ENCODE results near the gene FAM50B.
A peak's percentile ranks its signal among the peaks of the same experiment; 100 is the strongest.

The FAM50B gene

DNA sequence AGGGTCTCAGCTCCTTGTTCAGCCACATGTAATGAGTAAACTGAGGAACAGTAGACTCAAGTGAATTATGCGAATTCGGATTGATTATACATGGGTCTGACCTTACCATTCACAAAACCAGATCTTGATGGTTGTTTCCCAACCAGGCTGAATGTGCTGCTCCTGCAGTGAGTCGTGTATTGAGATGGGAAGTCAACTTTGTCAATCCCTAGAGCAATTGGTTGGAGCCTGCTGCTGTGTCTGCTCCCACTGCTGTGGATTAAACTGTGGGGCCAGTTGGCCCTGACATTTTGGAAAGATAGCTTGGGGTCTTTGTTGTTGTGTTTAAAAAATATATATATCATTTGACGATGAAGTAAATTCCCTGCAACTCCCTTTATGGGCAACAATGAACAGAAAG lies 23.9 kb downstream of the FAM50B start:
- DNase-seq, result no peak

DNA sequence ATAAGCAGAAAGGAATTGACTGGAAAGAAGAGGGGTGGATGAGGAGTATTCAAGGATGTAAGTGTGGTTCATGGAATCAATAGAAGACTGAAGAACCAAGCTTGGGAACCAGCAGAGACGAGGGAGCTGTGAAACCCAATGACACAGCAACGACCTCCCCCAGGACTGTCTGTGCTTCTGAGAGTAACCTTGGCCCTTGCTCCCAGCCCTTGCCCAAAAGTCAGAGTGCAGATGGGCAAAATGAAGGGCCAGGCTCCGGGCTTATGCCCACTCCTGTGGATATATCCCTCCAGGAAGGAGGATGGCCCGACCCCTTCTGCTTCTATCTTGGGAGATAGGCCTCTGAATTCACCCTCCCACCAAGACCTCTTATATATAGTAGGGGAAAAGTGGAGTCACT lies 24.9 kb downstream of the FAM50B start:
- no peak for DNase-seq

DNA sequence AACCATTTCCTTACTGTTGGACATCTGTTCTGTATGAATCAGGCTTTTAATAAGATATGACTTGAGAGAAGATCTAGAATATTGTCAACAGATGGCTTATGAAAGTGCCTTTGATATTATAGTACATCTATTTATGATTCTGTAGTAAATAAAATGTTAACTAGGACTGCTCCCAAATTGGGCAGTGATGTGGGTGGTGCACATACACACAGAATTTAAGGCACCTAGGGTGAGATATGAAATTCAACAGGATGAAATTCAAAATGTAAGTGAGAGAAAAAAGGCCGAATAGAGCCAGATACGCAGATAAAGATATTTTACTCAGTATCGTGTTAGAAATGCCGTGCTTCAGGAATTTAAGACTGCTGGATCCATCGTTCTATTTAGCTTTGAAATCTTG lies 26.3 kb downstream of the FAM50B start:
- no peak for DNase-seq

DNA sequence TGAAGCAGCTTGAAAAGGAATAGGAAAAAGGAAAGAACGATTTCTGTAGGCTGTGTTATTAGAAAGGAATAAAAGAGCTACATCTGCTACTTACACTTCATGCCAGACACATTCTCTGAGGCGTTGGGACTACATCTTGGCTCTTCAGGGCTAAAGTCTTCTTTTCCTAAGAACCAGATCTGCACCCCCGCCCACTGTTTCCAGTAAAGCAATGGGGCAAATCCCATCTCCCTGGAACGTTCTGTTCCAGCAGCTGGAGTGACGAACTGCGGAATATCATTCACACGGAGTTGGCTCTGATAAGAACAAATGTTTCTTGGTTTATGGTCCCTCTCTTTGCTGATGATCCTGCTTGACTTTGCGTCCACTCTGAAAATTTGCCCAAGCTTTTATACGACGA lies 26.9 kb downstream of the FAM50B start:
- DNase-seq, result no peak

DNA sequence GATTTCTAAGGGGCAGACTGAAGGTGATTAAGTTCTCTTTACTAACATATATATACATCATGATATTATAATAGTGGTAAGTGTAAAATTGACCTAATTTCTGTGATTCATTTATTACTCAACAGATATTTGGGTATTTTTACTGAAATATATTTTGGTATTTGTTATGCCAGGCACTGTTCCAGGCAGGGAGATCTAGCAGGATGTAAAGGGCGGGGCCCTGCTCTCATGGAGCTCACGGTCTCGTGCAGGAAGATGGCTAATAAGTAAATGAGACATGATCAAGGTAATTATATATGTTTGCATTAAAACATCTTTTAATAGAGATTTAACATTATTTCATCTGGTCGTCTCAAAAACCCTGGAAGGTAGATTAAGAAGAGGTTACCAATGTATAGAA lies 27.7 kb downstream of the FAM50B start:
- DNase-seq, result no peak

DNA sequence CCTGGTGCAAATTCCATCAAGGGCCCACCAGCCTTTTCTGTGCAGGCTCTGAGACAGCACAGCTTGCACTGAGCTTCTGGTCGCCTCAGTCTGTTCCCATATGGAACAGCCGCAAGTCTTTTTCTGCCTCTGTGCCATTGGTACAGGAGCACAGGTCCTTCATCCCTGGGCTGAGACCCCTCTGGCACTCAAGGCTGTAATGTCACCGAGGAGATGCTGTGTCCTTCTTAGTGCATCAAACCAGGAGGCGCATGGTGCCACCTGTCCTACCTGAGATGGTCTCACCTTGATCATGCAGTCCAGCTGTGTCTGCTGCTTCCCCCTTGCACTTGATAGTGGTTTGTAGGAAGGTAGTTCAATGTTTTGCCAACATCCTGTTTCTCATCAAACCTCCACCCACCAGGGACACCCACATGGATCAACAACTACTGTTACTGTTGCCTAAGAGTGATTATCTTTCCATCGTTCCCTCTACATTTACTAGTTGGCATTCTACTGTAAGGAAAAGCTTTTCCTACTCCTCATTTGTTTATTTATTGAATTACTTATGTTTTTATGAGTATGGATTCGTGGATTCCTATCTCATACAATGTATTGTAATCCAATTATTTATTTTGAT lies 29.0 kb downstream of the FAM50B start:
- no peak for DNase-seq

DNA sequence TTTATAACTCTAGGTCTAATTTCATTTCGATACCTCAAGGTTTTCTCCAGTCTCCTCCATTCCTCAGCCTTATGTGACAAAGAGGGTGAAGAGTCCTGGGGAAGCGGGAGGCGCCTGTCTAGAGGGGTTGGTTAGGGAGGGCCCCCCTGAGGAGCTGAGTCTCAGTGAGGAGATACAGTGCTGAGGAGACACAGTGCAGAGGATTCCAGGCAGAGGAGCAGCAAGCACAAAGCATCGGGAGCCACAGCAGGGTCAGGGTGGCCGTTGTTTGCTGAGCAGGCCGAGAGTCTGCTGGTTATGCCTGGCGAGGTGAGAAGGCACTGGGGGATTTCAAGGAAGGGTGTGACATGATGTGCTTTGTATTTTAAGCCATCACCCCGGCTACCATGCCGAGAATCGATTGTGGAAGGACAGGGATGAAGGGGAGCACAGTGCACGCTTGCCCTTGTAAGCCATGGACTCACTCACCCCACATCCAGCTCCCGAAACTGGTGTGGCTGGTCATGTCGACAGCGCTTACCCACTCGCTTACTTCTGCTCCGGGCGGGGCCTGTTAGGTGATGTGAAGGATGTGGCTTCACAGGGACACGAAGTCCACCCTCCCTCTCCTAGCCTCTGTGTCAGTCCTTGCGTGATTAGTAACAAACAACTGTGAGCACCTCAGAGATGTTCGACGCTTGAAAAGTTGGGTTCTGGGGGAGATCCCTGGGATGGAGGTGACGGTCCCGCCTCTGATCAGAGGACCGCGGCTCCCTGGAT lies 30.2 kb downstream of the FAM50B start:
- DNase-seq, result no peak

DNA sequence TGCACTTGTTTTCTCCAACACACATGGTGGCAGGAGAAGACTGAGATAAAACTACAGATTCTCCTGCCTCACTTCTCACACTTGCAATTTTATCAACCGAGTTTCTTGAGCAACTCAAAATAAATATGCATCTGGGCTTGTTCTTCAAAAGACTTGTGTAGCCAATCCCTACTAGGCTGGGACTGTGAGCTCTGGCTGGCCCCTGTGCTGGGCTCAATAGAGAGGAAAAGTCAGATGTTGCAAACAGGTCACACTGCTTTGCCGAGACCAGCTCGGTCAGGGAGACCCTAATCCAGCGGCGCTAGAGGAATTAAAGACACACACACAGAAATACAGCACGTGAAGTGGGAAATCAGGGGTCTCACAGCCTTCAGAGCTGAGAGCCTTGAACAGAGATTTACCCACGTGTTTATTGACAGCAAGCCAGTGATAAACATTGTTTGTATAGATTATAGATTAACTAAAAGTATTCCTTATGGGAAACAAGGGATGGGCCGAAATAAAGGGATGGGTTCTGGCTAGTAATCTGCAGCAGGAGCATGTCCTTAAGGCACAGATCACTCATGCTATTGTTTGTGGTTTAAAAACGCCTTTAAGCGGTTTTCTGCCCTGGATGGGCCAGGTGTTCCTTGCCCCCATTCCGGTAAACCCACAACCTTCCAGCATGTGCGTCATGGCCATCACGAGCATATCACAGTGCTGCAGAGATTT lies 32.7 kb downstream of the FAM50B start:
- DNase-seq, result no peak

DNA sequence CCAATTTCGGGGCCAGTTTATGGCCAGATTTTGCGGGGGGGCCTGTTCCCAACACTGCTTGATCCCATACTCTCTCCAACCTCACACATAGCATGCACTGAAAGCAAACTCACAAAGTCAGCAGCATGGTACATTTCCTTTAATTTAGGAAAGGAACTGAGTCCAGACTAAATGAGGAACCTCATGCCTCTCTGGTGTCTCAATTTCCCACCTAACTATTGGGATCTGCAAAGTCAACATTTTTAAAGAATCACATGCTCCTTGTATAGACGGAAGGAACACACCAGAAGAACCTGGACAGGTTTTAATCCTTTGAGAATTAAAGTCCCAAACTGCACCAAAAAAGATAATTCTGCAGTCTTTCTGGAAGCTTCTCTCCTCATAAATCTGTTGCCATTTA lies 33.3 kb downstream of the FAM50B start:
- no peak for DNase-seq

DNA sequence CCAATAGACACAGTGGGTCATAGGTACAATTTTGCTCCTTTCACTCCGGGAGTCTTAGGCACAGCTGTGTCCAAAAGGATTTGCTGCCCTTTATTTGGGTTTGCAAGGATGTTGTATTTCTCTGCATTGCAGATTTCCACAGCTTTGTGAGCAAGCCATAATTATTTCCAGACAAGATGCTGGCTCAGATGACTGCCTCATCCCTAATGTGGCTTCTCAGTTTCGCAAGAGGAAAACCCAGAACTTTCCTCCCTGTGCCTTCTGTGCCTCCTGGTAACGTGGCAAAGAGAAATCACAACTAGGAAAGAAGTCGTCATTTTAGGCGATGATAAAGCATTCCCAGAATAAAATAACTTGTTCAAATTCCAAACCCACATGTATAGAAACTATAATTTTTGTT lies 33.7 kb downstream of the FAM50B start:
- DNase-seq, result peak; percentile 72

DNA sequence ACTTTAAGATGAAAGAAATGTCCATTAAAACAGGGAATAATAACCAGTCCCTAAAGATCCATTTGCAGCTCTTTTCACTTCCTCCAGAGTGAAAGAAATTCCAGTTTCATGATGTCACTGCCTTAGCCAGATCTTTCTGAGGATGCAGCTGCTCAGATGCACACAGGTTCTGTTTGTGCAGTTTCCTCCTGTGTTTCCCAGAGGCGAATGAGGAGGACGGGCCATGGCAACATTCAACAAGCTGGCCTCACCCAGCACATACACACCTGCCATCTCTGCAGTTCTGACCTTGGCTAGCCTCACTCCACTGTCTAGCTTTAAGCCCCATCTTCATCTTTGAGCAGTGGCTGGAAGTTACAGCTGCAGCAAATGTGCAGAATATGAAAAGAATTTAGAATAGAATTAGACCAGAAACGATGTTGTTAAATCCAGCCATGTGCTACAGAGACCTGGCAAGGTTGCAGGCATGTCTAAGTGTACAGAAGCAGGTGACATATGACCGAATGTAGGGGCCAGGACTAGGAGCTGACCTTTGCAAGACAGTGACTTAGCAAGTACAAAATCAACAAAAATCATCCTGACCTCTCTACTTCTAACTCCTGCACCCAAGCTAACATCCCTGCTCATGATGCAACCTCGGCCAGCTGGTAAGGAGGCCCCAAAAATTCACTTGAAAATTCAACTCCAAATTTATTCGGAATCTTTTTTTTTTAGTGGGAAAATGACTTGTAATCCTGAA lies 35.0 kb downstream of the FAM50B start:
- peak; percentile 80 for DNase-seq

DNA sequence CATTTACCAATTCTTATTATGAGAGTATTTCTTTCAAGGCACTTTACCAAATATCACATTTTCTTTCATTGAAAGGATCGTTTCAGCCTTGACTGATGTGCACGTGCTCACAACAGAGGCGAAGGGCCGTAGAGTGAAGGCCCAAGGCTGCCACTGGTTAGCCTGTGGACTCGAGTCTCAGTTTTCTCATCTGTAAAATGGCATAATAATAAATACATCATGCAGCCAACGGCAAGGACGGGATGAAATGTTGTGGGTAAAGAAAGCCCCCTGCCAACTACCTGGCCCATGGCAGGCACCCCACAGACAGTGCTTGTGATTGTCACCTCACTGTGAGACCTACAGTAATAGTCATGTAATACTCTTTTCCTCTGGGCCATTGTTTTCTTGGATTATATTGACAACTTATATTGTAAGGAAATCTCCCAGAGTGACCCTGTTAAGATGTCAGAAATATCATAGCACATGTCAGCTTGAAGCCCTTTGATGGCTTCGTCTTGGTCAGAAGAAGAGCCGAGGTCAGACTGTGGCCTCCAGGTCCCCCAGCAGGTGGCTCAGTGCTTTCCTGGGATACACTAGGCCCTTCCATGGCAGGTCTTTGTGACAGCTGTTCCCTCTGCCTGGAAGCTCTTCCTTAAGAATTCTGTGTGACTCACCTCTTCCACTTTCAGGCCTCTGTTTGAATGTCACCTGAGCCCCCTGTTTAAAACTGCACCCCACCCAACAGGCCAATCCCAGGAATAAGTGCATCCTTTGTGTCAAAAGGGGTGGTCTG lies 36.3 kb downstream of the FAM50B start:
- no peak for DNase-seq

DNA sequence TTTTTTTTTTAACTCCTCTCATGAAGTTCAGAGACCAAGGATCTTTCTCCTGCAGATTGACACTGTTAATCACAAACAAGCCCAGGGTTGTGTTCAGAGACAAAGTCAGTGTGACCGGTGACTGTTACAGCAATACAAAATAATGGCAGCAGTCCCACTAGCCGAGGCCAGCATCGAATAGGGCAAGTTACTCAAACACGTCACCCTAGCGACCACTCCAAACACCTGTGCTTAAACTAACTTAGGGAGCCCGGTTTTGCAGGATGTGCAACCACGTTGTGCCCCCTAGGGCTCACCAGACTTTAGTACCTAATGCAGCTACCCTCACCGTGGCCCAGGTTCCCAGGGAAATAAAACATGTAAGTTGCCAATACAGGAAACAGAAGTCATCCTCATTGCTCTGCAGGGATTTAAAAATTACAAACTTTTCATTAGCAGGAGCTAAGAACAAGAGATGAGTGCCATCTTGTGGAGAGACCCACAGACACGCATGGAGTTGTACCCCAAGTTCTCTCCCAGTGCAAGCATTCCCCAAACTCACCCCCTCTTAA lies 38.1 kb downstream of the FAM50B start:
- no peak for DNase-seq

DNA sequence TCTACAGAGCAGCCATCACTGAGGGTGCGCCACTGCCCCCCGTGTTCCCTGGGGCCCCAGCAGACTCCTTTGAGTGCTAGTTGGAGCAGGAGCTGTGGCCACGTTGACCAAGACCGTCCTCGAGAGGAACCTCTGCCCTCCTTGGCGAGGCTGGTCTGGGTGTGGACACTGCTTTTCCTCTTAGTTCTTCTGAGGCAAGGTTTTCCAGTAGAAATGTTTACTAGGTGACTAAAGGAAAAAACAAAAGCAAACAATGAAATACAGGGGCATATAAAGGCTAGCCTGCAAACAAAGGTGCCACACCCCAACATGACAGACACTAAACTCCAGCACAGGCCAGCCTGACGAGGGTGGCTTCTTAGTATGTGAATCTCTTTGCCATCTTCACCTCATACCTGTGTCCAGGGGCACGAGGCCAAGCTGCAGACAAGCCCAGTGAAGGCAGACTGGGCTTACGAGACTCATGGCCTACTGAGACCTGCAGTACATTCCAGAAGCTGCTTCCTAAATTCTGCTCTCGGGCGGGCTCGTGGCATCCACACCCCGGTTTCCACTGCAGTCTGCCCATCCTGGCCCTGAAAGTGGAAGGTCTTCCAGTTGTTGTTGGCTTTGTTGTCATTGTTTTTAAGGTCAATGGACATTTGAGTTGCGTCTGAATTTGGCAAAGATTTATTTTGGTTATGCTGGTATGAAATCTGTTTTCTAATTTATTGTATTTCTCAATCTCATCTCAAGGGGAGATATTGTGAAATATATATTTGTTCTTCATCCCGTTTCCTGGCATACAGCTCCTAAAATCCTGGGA lies 39.2 kb downstream of the FAM50B start:
- DNase-seq, result no peak

DNA sequence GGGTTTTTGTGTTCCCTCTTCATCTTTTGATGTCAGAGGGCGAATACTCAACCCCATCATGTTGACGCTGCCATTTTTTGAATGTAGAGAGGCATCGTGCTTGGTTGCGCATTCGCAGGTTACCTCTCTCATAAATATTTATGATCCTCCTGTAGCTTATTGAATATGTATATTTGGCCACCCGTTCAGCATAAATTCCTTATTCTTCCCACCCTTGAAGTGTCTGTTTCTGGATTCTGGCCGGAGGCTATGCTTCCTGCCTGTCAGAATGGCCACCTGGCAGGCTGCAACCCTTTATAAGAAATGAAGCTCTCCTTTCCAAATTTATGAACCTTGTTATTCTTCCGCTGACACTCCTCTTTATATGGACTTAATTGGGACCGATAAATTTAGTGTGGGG lies 40.9 kb downstream of the FAM50B start:
- DNase-seq, result no peak

DNA sequence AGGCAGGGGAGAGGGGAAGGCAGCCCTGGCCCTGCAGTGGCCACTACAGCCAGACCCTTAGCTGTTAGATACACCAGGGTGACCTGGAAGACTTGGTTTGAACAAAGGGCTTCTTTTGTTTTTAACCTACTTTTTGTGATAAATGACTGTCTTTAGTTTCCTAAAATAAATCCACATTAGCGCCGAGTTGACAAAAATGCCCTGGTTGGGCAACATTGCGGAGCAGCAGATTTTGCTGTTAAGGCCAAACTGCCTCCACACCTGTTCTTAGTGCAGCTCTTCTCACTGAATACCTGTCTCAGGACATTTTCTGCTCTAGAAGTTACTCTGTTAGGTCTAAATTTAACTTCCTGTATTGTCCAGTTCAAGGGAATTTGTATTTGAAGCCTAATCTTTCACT lies 42.7 kb downstream of the FAM50B start:
- no peak for DNase-seq

DNA sequence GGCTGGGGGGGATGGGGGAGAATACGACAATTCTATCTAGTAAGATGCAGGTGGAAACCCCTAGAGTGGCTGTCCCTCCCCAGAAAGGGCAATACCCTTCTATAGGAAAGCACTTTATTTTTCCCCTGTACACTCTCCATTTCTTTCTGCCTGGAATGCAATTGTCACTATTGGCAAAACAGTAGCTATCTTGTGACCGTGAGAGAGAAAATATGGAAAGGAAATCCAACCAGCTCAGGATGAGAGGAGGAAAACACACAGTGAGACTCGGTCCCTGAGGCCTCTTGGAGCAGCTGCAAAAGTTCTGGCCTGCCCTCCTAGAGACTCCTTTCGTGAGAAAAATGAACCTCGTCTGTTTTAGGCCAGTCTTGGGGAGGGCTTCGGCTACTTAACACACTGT lies 43.4 kb downstream of the FAM50B start:
- no peak for DNase-seq

DNA sequence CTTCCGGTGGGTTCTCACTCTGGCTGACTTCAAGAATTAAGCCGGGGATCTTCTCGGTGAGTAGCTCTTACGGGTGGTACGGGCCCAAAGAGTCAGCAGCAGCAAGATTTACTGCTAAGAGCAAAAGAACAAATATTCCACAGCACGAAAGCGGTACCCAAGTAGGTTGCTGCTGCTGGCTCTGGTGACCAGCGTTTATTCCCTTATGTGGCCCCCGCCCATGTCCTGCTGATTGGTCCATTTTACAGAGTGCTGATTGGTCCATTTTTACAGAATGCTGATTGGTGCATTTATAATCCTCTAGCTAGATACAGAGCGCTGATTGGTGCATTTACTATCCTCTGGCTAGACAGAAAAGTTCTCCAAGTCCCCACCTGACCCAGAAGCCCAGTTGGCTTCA lies 44.3 kb downstream of the FAM50B start:
- DNase-seq, result no peak

DNA sequence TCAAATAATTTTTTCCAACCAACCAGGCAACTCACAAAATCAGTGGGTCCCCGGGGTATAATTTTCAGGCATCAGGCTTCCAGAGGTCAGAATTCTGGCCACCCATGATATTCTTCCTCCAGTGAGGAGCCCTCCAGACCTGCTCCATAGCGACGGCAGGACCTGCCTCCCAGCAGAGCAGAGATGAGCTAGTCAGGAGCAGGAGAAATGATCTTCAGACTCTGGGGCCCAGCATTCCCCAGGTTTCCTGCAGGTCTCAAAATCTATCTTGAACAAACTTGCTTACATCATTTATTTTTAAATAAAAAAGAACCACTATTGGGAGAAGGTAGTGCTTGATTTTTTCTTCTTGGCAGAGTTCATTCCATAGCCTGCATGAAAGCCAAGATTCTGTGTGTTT lies 44.7 kb downstream of the FAM50B start:
- no peak for DNase-seq

DNA sequence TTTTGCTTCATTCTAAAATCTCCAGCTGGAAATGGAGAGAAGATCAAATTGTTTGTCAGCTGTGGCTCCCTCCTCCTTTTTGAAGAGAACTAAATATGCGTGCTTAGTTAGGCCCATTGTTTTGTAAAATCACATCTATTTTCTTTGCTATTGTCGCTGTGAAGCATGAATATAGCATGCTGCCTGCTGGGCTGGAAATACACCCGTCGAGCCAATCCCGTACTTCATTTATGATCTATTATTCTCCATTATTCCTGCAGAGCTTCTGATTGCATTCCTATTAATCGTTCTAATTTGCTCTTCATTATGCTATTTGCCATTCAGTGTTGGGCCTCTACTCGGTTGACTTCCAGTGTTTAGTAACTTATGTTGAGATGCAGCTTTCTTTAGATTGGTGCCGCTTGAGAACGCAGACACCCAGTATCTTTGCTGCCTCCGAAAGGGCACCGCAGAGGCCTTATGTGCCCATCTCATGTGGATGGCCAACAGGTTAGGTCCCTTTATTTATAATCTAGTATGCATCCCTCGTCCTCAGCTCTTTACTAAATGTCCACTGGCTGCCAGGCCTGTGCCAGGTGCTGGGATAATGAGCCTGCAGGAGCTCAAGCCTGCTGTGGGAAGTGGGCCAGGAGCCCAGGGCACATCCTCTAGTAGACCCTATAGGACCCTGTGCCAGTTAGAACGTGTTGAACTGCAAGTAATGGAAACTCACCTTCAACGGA lies 45.6 kb downstream of the FAM50B start:
- no peak for DNase-seq

DNA sequence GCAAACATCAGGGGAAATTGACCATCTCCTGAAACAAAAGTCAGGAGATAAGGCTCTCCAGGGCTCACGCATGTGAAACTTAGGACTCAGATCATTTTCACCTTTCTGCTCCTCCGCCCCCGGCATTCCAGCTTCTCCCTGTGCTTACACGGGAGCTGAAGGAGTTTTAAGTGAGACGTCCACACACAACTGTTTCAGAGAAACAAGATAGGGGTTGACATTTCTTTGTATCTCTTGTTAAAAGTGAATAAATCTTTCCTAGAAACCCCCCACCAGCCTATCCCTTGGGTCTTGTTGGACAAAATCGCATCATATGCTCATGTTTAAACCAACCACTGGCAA lies 46.1 kb downstream of the FAM50B start:
- no peak for DNase-seq
